Kidney (tissue), 14 donors: Measurements from ENCODE around the gene RCAN1. TPM values are rescaled to one million over a fixed set of nuclear protein-coding genes. Genes with fewer than 3 reads are reported as not detected.

Source experiments
- DNase-seq, 5 donors: peaks; one replicate each; pipeline ENCODE4 v3.0.0-alpha.2; 2013 to 2020
- FAIRE-seq: peaks from 2 replicates; lab custom pipeline; 2012; peaks lifted over from hg19 to GRCh38; lab: Jason Lieb, UNC
- H3K27ac ChIP-seq, 2 donors: one replicate each; pipeline ENCODE4 v1.7.0; 2013; ENCODE audit warnings: low read depth in 2 of 2, low read length in 2 of 2, inconsistent platforms in 1 of 2
- H3K27me3 ChIP-seq: one replicate; pipeline ENCODE4 v1.7.1; 2013; ENCODE audit warnings: low read length, inconsistent platforms; ENCODE audit not compliant: control insufficient read depth, insufficient read depth
- H3K36me3 ChIP-seq, 3 donors: one replicate each; pipeline versions ENCODE4 v1.7.0 to v1.7.1; 2013; ENCODE audit warnings: low read length in 3 of 3, control low read depth in 1 of 3, inconsistent platforms in 1 of 3; ENCODE audit not compliant: insufficient read depth in 3 of 3, control insufficient read depth in 2 of 3
- H3K4me1 ChIP-seq, 3 donors: one replicate each; pipeline versions ENCODE4 v1.7.0 to v1.7.1; 2013; ENCODE audit warnings: low read length in 3 of 3, inconsistent platforms in 1 of 3, low read depth in 1 of 3; ENCODE audit not compliant: control insufficient read depth in 2 of 3, insufficient read depth in 2 of 3
- H3K4me3 ChIP-seq, 3 donors: one replicate each; pipeline versions ENCODE4 v1.7.0 to v1.8.1; 2013; ENCODE audit warnings: low read length in 3 of 3, control low read depth in 1 of 3, inconsistent platforms in 1 of 3
- H3K9ac ChIP-seq, 3 donors: one replicate each; pipeline versions ENCODE4 v1.7.0 to v1.7.1; 2013; ENCODE audit warnings: low read length in 3 of 3, control low read depth in 1 of 3, inconsistent platforms in 1 of 3
- H3K9me3 ChIP-seq, 3 donors: one replicate each; pipeline versions ENCODE4 v1.7.0 to v1.7.1; 2013; ENCODE audit warnings: low read length in 3 of 3, control low read depth in 1 of 3, inconsistent platforms in 1 of 3; ENCODE audit not compliant: control insufficient read depth in 2 of 3, insufficient read depth in 1 of 3
- intact Hi-C: fragments of 100-400 bp; cut with DNase I; formaldehyde crosslinking; loops from one replicate; pipeline ENCODE4 v1.11.1; 2022
- polyA plus RNA-seq: library from polyadenylated mRNA; stranded (reverse); fragments of 350-450 nt; fragmentation: Illumina TruSeq; extraction: RNeasy Lipid Tissue Mini Kit (QIAGEN cat#74804); gene quantifications from one replicate; pipeline ENCODE4 v1.2.3, GENCODE V29; 2014; ENCODE audit warnings: low read depth, low replicate concordance; ENCODE audit not compliant: insufficient read depth
- total RNA-seq: library from RNA; stranded (reverse); fragmentation: NEBNext Ultra II Directional; extraction: Animal tissue kit (Norgen Biotek cat#: 25700); gene quantifications from one replicate; pipeline ENCODE4 v1.2.1, GENCODE V29; 2021
- TF ChIP-seq, protein P1 (sequence below): IDR thresholded peaks from 3 replicates; pipeline ENCODE4 v1.5.1; 2012; ENCODE audit warnings: mild to moderate bottlenecking, moderate library complexity, borderline replicate concordance; ENCODE audit not compliant: insufficient read depth; ENCODE audit errors: extremely low read depth
- donor health status: control.
- donor health status: control.
- donor health status: control.
- donor health status: control.
- donor health status: control.
- donor health status: DM: yes; HTN: yes; CAD: no.
- donor health status: Normal renal cell carcinoma (clear cell type).

RCAN1 gene
- total and polyA plus RNA-seq, 2 donors from 2014 or later: 31.3 to 55.3 TPM

DNA sequence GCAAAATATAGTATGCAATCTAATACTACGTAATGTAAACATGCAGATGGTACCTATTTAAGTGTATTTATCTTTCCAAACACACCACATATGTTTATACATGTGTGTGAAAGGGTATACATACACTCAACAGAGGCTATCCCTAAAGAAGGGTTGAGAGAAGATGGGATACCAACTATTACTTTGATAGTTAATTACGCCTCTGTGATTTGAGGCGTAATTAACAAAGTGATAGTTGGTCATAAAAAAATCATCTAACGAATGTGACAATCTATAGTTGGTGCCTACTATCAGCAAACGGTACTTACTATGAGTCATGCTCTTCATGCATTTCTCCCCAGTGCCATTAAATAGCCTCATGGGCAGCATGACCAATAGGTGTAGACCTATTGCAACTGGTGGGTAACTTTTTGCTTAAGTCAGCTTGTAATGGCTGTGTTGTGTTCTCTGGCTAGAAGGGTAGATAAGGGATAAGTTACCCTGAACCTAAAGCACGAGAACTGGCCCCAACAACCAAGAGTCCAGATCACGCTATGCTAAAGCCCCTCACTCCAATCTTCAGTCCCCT lies 15.3 kb downstream of the RCAN1 start:
- DNase-seq: no peak
- no peak overlapping the region for H3K4me3 ChIP-seq
- no peaks in the 10 kb centered on the region for H3K9me3 ChIP-seq
- H3K4me1 ChIP-seq: peaks cover 0 to 17% (median 8%) of the 10 kb centered on the region in 3 donors
- FAIRE-seq: no peak
- intact Hi-C loops: no loop called here
- TF ChIP-seq, protein P1, sequence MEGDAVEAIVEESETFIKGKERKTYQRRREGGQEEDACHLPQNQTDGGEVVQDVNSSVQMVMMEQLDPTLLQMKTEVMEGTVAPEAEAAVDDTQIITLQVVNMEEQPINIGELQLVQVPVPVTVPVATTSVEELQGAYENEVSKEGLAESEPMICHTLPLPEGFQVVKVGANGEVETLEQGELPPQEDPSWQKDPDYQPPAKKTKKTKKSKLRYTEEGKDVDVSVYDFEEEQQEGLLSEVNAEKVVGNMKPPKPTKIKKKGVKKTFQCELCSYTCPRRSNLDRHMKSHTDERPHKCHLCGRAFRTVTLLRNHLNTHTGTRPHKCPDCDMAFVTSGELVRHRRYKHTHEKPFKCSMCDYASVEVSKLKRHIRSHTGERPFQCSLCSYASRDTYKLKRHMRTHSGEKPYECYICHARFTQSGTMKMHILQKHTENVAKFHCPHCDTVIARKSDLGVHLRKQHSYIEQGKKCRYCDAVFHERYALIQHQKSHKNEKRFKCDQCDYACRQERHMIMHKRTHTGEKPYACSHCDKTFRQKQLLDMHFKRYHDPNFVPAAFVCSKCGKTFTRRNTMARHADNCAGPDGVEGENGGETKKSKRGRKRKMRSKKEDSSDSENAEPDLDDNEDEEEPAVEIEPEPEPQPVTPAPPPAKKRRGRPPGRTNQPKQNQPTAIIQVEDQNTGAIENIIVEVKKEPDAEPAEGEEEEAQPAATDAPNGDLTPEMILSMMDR: no peak
- no peak overlapping the region for H3K27ac ChIP-seq
- H3K9ac ChIP-seq: no peak overlapping the region
- H3K36me3 ChIP-seq: no peaks in the 10 kb centered on the region
- H3K27me3 ChIP-seq: no peaks in the 10 kb centered on the region

DNA sequence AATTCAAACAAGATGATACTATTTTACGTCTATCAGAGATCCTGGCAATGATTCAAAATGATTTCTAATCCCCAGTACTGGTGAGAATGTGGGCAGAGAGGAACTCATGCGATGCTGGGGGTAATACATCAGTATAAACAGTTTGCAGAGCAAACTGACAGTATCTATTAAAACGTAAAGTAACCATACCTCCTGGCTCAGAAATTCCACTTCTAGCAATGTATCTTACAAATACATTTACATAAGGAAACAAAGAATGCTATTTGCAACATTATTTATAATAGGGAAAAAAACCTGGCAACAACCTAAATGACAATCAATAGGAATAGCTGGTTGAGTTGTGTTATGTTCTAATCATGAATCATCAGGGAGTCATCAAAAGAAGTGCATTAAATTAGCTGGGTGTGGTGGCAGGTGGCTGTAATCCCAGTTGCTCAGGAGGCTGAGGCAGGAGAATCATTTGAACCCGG lies 15.9 kb downstream of the RCAN1 start:
- intact Hi-C loops: no loop called here
- H3K9me3 ChIP-seq: no peaks in the 10 kb centered on the region
- no peak overlapping the region for H3K4me3 ChIP-seq
- H3K36me3 ChIP-seq: no peaks in the 10 kb centered on the region
- DNase-seq (no peak), FAIRE-seq (no peak)
- H3K9ac ChIP-seq: no peak overlapping the region
- no peaks in the 10 kb centered on the region for H3K27me3 ChIP-seq
- TF ChIP-seq, protein P1: no peak
- H3K4me1 ChIP-seq: peaks cover 0 to 17% (median 10%) of the 10 kb centered on the region in 3 donors
- no peak overlapping the region for H3K27ac ChIP-seq

DNA sequence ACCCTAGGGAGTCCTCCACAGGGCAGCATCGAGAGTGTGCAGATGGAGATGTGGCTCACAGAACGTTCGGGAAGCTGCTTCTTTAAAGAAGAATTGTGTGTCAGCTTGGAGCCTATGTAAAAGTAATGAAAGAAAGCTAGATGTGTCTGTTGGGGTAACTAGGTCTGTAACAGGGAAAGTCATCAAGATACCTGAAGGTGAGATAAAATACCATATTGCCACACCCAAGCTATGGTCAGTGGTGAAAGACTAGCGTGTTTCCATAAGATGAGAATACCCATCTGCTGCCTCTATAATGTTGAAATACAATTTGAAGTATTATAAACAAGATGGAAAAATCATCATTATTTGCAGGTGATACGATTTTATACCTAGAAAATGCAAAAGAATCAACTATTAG lies 17.5 kb downstream of the RCAN1 start:
- intact Hi-C loops: no loop called here
- FAIRE-seq (no peak), DNase-seq (no peak)
- Histone ChIP-seq H3K27ac (no peak overlapping the region), H3K9ac (no peak overlapping the region), H3K36me3 (no peaks in the 10 kb centered on the region), H3K9me3 (no peaks in the 10 kb centered on the region), H3K4me3 (no peak overlapping the region), H3K27me3 (no peaks in the 10 kb centered on the region), H3K4me1 (peaks cover 0 to 23% (median 18%) of the 10 kb centered on the region in 3 donors)
- TF ChIP-seq, protein P1: no peak
